Measurements from ENCODE around the gene PRKX. TPM values are rescaled to one million over a fixed set of nuclear protein-coding genes. Genes with fewer than 3 reads are reported as not detected.
"Not testable (repeated sequence)": the region's sequence is repeated elsewhere in the genome, so short reads cannot be mapped to it uniquely, and the experiment has no call there.

PRKX gene
- total and polyA plus RNA-seq, 9 donors, result 7.3 to 13.2 (median 8.0) TPM

GRCh38 chrX:3734456-3734855 lies 21.0 kb upstream of the PRKX start:
- not testable (repeated sequence) for H3K36me3 ChIP-seq (ENCODE audit: control insufficient read depth, insufficient read depth, low read length); DNase-seq; H3K27ac ChIP-seq (ENCODE audit: low read length); H3K4me1 ChIP-seq (ENCODE audit: control insufficient read depth, insufficient read depth, low read length); H3K4me3 ChIP-seq (ENCODE audit: low read length); H3K9me3 ChIP-seq (replicated peaks; ENCODE audit: control insufficient read depth, low read depth, low read length)
- H3K27me3 ChIP-seq (ENCODE audit: control insufficient read depth, insufficient read depth, low read length), result peaks cover 13% of the 10 kb centered on the region
- WGBS (ENCODE audit: insufficient coverage), result no CpG with 5 or more reads among the region's 4 CpGs

GRCh38 chrX:3733043-3733430 lies 19.6 kb upstream of the PRKX start:
- Histone ChIP-seq H3K27me3 (ENCODE audit: control insufficient read depth, insufficient read depth, low read length) (peaks cover 16% of the 10 kb centered on the region), H3K9me3 (replicated peaks; ENCODE audit: control insufficient read depth, low read depth, low read length) (no peaks in the 10 kb centered on the region), H3K4me3 (ENCODE audit: low read length) (no peak overlapping the region), H3K27ac (ENCODE audit: low read length) (no peak overlapping the region), H3K4me1 (ENCODE audit: control insufficient read depth, insufficient read depth, low read length) (no peaks in the 10 kb centered on the region), H3K36me3 (ENCODE audit: control insufficient read depth, insufficient read depth, low read length) (no peaks in the 10 kb centered on the region)
- WGBS (ENCODE audit: insufficient coverage), result 83% methylated on average over 5 of the region's 7 CpGs
- DNase-seq, result no peak

DNA sequence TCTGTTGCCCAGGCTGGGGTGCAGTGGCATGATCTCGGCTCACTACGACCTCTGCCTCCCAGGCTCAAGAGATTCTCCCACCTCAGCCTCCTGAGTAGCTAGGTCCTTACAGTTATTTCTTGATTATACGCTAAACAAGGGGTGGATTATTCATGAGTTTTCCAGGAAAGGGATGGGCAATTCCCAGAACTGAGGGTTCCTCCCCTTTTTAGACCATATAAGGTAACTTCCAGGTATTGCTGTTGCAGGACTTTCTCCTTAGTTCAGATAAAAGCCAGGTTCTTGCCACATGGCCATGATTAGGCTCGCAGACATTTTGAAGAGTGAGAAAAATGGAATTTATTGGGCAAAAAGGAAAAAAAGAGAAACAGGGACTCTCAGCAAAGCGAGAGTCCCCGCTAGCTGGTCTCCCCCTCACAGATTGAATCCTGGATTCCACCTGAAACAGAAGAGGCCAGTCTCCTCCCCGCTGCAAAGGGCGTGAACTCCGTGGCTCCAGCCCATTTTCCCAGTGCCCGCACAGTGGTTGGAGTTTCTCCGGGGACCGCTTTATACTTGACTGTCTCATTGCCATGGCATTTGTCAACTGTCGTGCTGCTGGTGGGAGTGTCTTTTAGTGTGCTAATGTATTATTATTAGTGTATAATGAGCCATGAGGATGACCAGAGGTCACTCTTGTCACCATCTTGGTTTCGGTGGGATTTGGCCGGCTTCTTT lies 19.0 kb upstream of the PRKX start:
- H3K4me3 ChIP-seq (ENCODE audit: low read length); H3K9me3 ChIP-seq (replicated peaks; ENCODE audit: control insufficient read depth, low read depth, low read length); H3K27ac ChIP-seq (ENCODE audit: low read length); DNase-seq; H3K4me1 ChIP-seq (ENCODE audit: control insufficient read depth, insufficient read depth, low read length); H3K36me3 ChIP-seq (ENCODE audit: control insufficient read depth, insufficient read depth, low read length): not testable (repeated sequence)
- peaks cover 17% of the 10 kb centered on the region for H3K27me3 ChIP-seq (ENCODE audit: control insufficient read depth, insufficient read depth, low read length)
- 78% methylated on average over 8 of the region's 15 CpGs for WGBS (ENCODE audit: insufficient coverage)

DNA sequence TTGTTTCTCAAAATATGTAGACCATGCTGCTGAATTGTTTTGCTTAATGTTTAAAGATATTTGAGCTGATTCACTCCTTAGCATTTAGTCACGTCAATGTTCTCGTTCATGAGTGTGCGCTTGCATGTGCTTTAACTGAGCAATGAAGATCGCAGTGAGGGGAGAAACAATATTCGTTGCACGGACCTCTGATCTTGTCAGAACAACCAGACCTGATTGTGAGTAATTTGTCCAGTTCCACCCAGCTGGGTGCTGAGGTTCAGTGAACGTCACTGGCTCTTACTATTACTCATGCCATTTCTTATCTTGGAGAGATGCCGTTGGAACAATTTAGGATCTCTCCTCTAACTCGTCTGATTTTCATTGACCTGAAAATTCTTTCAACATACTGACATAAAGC lies 15.0 kb upstream of the PRKX start:
- Histone ChIP-seq H3K36me3 (ENCODE audit: control insufficient read depth, insufficient read depth, low read length) (no peaks in the 10 kb centered on the region), H3K4me1 (ENCODE audit: control insufficient read depth, insufficient read depth, low read length) (no peaks in the 10 kb centered on the region), H3K27me3 (ENCODE audit: control insufficient read depth, insufficient read depth, low read length) (peaks cover 13% of the 10 kb centered on the region), H3K27ac (ENCODE audit: low read length) (no peak overlapping the region), H3K4me3 (ENCODE audit: low read length) (no peak overlapping the region), H3K9me3 (replicated peaks; ENCODE audit: control insufficient read depth, low read depth, low read length) (no peaks in the 10 kb centered on the region)
- DNase-seq, result no peak
- WGBS (ENCODE audit: insufficient coverage), result 78% methylated on average over 7 of the region's 9 CpGs

DNA sequence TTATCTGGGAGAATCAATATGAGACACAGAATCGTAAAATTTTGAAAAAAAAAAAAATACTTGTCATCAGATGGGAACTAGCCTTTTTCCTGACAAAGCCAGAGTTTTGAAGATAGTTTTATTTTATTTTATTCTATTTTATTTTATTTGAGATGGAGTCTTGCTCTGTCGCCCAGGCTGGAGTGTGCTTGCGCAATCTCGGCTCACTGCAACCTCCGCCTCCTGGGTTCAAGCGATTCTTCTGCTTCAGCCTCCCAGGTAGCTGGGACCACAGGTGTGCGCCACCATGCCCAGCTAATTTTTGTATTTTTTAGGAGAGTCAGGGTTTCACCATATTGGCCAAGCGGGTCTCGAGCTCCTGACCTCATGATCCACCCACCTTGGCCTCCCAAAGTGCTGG lies 10.0 kb upstream of the PRKX start:
- not testable (repeated sequence) for H3K36me3 ChIP-seq (ENCODE audit: control insufficient read depth, insufficient read depth, low read length); DNase-seq; H3K4me3 ChIP-seq (ENCODE audit: low read length); H3K27ac ChIP-seq (ENCODE audit: low read length); H3K4me1 ChIP-seq (ENCODE audit: control insufficient read depth, insufficient read depth, low read length); H3K9me3 ChIP-seq (replicated peaks; ENCODE audit: control insufficient read depth, low read depth, low read length)
- WGBS (ENCODE audit: insufficient coverage), result 100% methylated on average over 2 of the region's 9 CpGs
- peaks cover 18% of the 10 kb centered on the region for H3K27me3 ChIP-seq (ENCODE audit: control insufficient read depth, insufficient read depth, low read length)

- H3K9me3 ChIP-seq (replicated peaks; ENCODE audit: control insufficient read depth, low read depth, low read length), result no peaks in the 10 kb centered on the region
- no peaks in the 10 kb centered on the region for H3K4me1 ChIP-seq (ENCODE audit: control insufficient read depth, insufficient read depth, low read length)
- WGBS (ENCODE audit: insufficient coverage), result no CpG with 5 or more reads among the region's 11 CpGs
- DNase-seq, result no peak
- no peak overlapping the region for H3K27ac ChIP-seq (ENCODE audit: low read length)
- no peak overlapping the region for H3K4me3 ChIP-seq (ENCODE audit: low read length)
- H3K36me3 ChIP-seq (ENCODE audit: control insufficient read depth, insufficient read depth, low read length), result no peaks in the 10 kb centered on the region
- H3K27me3 ChIP-seq (ENCODE audit: control insufficient read depth, insufficient read depth, low read length), result peaks cover 36% of the 10 kb centered on the region
These were observed 4.4 kb upstream of the PRKX start for GRCh38 chrX:3717742-3718420.

- WGBS (ENCODE audit: insufficient coverage), result 50% methylated on average over 2 of the region's 3 CpGs
- Histone ChIP-seq H3K9me3 (replicated peaks; ENCODE audit: control insufficient read depth, low read depth, low read length) (no peaks in the 10 kb centered on the region), H3K4me1 (ENCODE audit: control insufficient read depth, insufficient read depth, low read length) (peaks cover 14% of the 10 kb centered on the region)
These were observed 2.5 kb upstream of the PRKX start for GRCh38 chrX:3715921-3716320.

DNA sequence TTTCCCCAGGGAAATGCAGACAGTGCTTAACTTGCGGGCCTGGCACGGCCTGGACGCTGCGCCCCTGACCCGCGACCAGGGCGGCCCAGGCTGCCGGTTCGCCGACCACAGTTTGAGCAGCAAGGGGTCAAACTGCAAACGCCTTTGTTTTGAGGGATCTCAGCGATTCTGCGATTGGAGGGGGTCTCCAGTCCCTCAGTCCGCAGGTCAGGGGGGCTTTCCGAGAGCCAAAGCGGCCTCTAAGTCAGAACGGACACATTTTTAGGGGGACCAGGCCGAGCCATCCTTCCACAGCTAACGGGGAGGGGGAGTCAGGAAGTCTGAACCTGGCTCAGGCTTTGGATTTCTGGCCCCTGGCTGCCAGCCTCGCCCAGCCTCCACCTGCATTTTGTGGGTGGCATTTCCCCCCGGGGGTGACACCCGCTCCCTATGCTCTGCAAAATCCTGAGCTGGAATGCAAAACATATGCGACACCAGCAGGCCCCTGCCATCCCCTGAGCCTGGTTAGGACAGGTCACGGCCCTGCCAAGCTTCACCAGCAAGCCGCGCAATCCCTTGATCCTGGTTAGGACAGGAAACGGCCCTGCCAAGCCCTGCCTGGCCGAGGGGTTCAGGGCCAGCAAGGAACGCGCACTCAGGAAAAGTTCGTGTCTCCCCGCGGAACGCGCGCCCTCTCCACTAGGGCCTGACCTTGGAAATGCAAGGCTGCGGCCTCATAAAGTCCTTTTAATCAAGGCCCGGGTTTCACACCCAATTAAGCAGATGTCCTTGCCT lies 1.4 kb upstream of the PRKX start:
- WGBS (ENCODE audit: insufficient coverage), result 54% methylated on average over 28 of the region's 38 CpGs
- Histone ChIP-seq H3K27me3 (ENCODE audit: control insufficient read depth, insufficient read depth, low read length) (peaks cover 44% of the 10 kb centered on the region), H3K4me1 (ENCODE audit: control insufficient read depth, insufficient read depth, low read length) (peaks cover 14% of the 10 kb centered on the region)
- H3K9me3 ChIP-seq (replicated peaks; ENCODE audit: control insufficient read depth, low read depth, low read length); DNase-seq; H3K4me3 ChIP-seq (ENCODE audit: low read length); H3K27ac ChIP-seq (ENCODE audit: low read length); H3K36me3 ChIP-seq (ENCODE audit: control insufficient read depth, insufficient read depth, low read length): not testable (repeated sequence)

More at GRCh38 chrX:3715921-3716320, 2.5 kb upstream of the PRKX start:
- Histone ChIP-seq H3K36me3 (ENCODE audit: control insufficient read depth, insufficient read depth, low read length) (no peaks in the 10 kb centered on the region), H3K27ac (ENCODE audit: low read length) (no peak overlapping the region), H3K4me3 (ENCODE audit: low read length) (no peak overlapping the region), H3K27me3 (ENCODE audit: control insufficient read depth, insufficient read depth, low read length) (peaks cover 48% of the 10 kb centered on the region)
- DNase-seq, result no peak

GRCh38 chrX:3713937-3714434 lies 537 bp upstream of the PRKX start:
- H3K27me3 ChIP-seq (ENCODE audit: control insufficient read depth, insufficient read depth, low read length), result peaks cover 47% of the 10 kb centered on the region
- WGBS (ENCODE audit: insufficient coverage), result 3% methylated on average over 8 of the region's 15 CpGs
- no peaks in the 10 kb centered on the region for H3K9me3 ChIP-seq (replicated peaks; ENCODE audit: control insufficient read depth, low read depth, low read length)
- no peaks in the 10 kb centered on the region for H3K36me3 ChIP-seq (ENCODE audit: control insufficient read depth, insufficient read depth, low read length)
- H3K27ac ChIP-seq (ENCODE audit: low read length), result no peak overlapping the region
- peak overlapping the region; percentile 56 for H3K4me3 ChIP-seq (ENCODE audit: low read length)
- no peak for DNase-seq
- peaks cover 14% of the 10 kb centered on the region for H3K4me1 ChIP-seq (ENCODE audit: control insufficient read depth, insufficient read depth, low read length)

DNA sequence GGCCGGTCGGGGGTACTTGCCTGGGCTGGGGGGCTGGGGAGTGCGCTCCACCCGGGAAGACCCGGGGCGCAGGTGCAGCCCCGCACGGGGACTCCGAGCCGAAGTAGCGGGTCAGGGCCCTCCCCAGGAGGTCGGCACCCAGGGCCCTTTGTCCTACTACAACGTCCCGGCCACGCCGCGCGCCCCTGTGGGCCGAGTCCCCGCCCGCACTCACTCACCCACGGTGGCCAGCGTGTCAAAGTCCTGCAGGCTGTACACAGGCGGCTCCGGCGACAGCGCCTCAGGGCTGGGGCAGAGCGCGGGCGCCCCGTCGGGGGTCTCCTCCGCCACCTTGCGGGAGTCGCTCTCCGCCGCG lies 602 bp downstream of the PRKX start:
- peak overlapping the region; percentile 59 for H3K4me3 ChIP-seq (ENCODE audit: low read length)
- peaks cover 14% of the 10 kb centered on the region for H3K4me1 ChIP-seq (ENCODE audit: control insufficient read depth, insufficient read depth, low read length)
- peak overlapping the region; percentile 65 for H3K27ac ChIP-seq (ENCODE audit: low read length)
- no peaks in the 10 kb centered on the region for H3K36me3 ChIP-seq (ENCODE audit: control insufficient read depth, insufficient read depth, low read length)
- DNase-seq, result no peak
- H3K9me3 ChIP-seq (replicated peaks; ENCODE audit: control insufficient read depth, low read depth, low read length), result no peaks in the 10 kb centered on the region
- under 1% methylated on average over 38 of the region's 38 CpGs for WGBS (ENCODE audit: insufficient coverage)
- H3K27me3 ChIP-seq (ENCODE audit: control insufficient read depth, insufficient read depth, low read length), result peaks cover 44% of the 10 kb centered on the region
